ENCODE measurements around the gene CDC42EP3.
A peak's percentile ranks its signal among the peaks of the same experiment; 100 is the strongest.

CDC42EP3 gene
- 74.3 reads per million, percentile 77 among the genes with 10 or more reads in this experiment for total RNA-seq

DNA sequence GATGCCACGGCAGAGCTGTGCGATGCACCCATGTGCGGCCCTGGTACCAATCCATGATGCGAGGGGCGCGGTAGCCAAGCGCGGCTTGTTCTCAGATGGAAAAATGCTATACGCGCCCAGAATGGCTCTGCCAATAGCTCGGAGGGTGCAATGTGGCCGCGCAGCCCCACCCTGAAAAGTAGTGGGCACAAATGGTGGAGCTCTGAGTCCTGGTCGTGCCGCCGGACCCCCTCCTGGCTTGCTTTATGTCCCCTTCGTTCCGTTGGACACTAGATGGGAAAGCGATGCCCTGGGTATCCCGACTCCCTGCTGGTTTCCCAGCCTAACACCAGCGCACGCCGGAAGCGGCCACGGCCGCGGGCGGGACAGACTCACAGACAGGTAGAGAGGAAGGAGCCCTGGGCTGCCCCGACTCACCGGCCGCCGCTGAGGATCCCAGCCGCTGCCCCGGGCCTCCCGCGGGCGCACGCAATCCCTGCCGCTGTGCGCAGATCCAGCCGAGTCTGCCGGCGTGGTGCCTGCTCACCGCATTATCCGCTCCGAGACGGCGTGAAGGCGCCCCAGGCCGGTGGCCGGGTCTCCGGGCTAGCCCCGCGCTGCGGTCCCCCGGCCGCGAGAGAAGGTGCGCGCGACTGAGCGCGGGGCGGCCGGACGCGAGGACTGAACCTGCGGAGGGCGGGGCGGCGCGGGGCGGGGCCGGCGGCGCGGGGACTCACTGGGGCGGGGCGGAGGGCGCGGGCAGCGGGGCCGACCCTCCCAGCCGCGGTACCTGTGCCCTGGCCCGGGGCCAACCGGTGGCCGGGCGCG is at the start of gene CDC42EP3:
CDC42EP3 (minus strand) TSS at position 634 of the 807 bp plus-strand sequence. CDS start 25,055 bp downstream, outside the sequence.
- DNase-seq, result peak; percentile 63

DNA sequence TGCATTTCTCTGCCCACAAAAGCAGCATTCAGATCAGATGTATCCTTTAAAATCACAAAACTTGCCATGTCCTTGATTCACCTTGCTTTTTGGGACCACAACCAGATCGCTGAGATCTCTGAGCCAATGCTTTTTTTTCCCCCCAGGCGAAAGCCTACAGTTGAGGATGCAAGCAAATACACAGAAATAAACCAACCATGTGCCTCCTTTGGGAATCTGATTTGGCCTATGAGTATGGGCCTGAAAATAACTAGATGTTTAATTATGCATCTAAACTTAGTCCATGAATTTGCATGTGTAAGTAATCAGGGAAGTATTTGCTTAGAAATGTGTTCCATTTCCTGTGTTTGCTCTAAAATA is 49.7 kb upstream of the CDC42EP3 start:
- DNase-seq, result no peak

DNA sequence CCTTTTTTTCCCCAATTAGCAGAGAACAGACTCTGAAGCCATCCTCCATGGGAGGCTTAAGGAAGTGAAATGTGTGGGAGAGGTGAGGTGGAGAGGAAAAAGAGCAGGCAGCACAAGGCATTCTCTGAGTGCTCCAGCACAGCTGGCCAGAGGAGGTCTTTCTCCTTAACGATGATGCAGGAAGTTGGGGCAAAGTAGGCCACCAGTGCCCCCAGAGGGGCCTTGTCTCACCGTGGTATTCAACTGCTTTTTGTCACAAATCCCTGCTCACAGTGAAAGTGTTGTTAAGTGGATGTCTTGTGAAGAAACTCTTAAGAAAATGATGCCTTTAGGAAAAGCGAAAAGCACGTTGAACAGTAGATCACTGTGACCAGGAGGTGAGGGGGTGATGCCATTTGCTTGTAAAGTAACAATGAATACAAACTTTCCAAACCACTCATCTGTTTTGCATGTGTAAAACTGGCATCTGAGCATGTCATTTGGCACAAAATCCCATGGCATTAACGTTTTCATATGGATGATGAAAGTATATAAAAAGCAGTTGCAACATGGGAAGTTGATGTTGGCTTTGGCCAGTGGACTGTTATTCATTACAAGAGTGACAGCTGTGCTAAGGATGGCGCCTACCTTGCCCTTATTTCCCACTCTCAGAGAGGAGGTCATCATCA is 49.2 kb upstream of the CDC42EP3 start:
- DNase-seq, result no peak

DNA sequence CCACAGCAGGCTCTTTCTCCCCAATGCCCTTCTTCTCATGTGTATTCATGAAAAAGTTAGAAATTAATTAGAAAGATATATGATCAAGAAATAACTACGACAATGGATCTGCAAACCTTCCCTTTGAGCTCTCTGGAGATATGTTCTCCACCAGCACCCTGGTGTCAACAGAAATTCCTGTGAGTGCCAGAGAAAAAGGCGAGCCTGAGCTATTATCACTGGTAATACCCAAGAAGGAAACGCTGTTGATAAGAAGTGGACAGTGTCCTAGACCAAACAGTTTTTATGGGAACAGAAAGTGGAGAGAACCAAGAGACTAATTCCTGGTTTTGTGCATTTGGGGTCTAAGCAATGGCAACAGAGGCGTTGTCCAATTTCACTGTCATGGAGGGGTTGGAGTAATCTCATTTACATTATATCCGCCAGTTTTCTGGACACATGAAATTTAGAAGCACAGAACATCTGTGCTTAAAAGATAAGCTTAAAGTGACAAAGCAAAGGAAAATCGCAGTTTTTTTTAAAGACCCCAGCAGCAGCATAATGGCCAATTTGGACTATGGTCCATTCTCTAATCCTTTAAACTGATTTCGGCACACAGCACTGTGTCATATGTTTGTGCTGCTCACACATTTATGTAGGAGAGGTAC is 47.2 kb upstream of the CDC42EP3 start:
- DNase-seq, result no peak

DNA sequence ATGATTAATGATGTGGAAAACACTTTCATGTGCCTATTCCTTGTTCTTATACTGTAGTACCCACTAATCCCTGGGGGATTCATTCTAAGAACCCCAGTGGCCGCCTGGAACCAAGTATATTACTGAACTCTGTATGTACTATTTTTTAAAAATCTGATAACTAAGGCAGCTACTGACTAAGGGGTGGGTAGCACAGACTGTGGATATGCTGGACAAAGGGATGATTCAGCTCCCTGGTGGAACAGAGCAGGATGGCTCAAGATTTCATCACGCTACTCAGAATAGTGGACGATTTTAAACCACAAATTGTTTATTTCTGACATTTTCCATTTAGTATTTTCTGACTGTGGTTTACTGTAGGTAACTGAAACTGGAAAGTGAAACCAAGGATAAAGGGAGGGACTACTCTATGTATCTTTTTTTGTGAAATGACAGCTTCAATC is 41.8 kb upstream of the CDC42EP3 start:
- no peak for DNase-seq

- no peak for DNase-seq
Measured at GRCh38 chr2:37711831-37712230, 40.4 kb upstream of the CDC42EP3 start.

- no peak for DNase-seq
Measured at GRCh38 chr2:37711308-37711731, 39.9 kb upstream of the CDC42EP3 start.

DNA sequence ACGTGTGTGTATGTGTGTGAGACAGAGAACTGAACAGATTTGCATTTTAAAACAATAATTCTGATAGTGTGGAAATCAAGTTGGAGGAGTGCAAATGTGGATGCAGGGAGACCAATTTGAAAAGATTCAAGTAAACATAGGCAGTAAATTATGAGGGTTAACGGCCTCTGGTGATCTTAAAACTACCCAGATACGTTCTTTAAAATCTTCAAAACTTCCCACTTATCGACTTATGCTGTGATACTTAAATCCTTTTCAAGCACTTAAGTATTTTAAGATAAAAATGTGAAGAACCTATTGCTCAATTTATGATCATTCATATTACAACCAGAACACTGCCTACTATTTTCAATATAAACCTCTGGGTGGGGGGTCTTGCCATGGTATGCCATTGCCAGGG is 37.7 kb upstream of the CDC42EP3 start:
- no peak for DNase-seq

GRCh38 chr2:37708146-37708545 is 36.7 kb upstream of the CDC42EP3 start:
- no peak for DNase-seq

- DNase-seq, result no peak
Measured at GRCh38 chr2:37707393-37707792, 36.0 kb upstream of the CDC42EP3 start.

DNA sequence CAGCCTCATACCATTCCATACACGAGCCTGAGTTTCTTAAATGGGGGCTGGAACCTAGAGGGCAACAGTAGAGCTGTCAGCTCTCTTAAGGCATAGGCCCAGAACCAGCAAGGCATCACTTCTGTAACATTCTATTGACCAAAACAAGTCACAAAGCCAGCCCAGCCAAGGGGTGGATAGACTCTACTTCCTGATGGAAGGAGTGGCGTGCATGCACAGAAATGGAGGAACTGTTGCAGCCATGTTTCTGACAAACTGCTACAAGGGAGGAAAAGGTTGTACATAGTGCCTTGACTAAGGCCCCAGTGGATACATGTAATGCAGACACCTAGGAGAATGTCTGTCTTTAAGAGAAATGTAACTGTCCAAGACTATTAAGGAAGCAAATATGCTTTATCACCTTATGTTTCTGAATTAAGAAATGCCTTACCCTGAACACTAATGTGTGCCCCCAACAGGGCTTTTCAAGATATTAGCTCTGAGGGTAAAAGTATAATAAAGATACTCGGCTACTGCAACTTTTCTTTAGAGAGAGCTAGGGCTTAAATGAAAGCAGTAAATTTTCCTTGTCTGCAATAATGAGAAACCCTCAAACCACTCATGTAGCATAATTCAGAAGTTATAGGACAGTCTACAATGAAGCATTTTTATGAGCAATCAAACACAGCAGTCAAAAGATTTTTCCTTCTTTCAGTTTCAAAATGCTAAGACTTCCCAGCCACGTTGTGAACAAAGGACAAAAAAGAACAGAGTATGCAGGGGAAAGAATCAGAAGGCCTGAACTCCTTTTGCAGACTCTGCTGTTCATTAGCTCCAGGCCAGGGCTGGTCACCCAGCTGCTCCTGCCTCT is 35.1 kb upstream of the CDC42EP3 start:
- DNase-seq, result no peak

DNA sequence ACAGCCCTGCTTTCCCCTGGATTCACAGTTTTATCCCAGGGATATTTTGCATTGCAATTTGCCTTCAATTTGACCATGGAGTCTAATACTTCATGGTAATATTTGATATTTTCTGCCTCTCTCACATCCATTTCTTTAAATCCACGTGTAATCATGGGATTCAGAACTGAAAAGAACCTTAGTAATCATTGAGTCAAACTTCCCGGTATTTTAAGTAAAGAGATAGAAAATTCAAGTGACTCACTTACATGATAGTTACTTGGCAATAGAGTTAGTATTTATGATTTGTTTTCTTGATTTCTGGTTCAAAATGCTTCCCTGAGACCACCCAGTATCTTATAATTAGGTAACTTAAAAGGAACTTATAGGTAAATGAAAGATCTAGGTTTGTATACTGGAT is 33.7 kb upstream of the CDC42EP3 start:
- no peak for DNase-seq

DNA sequence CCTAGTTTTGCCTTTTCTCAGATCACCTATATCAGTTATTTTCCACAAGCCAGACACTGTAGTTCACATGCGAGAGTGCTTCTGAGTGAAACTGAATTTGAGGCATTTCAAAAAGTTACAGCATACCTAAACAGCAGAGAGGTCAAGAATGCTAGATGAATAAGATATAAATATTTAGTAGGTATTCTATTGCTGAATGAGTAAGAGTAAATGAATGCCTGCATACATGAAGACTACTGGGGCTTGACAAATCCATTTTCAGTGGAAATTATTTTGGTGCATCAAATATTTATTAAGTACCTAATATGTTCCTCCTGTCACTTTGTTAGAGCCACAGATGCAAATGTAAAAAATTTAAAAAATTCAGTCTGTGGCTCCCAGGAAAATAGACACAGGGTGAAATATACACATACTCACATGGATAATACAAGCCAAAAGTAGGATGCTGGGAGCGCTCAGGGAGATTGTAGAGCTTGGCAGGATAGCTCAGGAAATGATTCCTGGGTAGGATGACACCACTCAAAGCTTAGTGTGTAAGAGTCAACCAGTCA is 27.6 kb upstream of the CDC42EP3 start:
- DNase-seq, result no peak

DNA sequence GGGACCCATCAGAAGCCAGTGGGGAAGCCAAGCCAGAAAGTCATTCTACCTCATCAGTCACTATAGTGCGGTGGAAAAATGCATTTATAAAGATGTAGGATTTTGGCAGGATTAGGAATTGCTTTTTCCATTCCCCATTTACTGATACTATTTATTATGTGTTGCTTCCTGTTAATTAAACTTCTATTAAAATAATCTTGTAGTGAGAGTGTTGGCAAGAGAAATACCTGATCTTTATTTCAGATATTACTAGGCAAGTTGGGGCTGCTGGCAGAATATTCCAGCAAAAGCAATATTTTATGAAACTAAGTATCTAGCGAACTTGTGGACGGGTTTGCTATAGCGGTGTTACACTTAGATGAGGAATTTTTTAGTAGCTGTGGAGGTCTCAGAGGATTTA is 23.9 kb upstream of the CDC42EP3 start:
- DNase-seq, result no peak

GRCh38 chr2:37692711-37693110 is 21.3 kb upstream of the CDC42EP3 start:
- DNase-seq, result no peak

- DNase-seq, result no peak
Measured at GRCh38 chr2:37689751-37690150, 18.3 kb upstream of the CDC42EP3 start.

DNA sequence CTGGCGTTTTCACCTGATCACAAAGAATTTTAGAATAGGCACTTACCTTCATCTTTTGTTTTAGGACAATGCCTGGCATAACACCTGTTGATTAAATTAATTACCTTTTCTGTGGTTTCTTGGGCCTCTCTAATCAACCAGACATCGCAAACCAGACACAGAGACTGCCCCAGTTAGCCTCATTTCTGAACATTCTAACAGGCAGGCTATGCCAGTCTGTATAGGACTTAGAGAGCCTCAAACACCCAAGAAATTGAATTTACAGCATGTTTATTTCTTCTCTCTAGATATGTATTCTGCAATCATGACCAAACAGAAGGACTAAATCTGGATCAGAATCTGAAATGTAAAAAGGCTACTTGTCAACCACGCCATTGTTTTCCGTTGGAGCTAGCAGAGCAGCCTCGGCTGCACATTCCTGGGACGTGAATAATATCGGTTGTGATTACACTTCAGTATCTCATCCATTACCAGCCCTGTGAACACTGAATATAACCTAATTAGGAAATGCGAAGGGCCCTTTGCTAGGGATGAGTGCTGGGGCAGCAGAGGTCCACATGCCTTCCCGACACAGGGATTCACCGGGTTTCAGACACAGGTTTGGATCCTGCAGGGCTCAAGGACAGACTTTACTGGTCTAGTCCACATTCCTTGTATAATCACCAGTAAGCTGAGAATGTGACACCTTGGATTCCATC is 17.5 kb upstream of the CDC42EP3 start:
- no peak for DNase-seq

DNA sequence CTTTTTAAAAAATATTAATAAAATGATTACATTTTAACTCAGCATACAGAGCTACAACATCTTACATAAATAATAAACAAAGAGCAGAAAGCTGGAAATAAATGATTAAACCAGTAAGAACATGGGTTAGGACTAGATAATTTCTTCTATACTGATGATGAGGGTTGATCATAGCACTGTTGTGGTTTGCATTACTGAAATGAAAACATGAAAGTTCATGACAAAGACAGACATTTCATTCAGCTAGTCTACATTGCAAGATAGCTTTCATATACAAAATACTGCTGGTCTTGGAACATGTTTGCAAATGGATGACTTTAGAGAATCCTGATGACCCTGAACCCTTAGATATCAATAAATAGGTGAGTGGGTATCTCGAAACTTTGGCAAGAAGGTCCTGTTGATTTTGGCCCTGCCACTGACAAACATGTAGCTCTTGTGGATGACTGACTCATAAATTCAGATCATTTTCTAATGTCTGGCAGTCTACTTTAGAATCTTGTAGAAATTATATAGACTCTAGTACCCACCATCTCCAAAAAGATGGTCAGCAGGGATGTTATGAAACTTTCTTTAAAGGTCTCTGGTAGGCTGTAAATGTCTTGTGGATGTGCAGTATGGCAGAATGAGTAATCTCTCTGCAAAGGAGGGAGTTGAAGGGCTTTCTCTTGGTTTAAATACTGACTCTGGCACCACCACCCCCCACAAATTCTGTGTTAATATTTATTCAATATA is 15.5 kb upstream of the CDC42EP3 start:
- no peak for DNase-seq

DNA sequence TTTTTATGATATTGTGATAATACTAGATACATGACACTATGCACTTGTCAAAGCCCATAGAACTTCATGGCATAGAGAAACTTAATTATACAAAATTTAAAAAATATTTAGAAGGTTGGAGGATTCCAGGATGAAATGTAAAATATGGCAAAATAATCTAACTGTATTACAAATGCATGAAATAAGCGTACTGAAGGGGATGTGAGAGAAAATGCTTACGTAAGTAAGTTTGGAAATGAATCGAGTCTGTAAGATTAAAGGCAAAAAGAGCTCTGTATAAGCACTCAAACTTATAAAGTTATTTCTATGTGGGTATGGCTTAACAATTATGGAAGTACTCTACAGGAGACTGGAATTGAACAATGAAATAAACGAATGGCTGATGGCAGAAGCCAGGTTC is 13.4 kb upstream of the CDC42EP3 start:
- no peak for DNase-seq

DNA sequence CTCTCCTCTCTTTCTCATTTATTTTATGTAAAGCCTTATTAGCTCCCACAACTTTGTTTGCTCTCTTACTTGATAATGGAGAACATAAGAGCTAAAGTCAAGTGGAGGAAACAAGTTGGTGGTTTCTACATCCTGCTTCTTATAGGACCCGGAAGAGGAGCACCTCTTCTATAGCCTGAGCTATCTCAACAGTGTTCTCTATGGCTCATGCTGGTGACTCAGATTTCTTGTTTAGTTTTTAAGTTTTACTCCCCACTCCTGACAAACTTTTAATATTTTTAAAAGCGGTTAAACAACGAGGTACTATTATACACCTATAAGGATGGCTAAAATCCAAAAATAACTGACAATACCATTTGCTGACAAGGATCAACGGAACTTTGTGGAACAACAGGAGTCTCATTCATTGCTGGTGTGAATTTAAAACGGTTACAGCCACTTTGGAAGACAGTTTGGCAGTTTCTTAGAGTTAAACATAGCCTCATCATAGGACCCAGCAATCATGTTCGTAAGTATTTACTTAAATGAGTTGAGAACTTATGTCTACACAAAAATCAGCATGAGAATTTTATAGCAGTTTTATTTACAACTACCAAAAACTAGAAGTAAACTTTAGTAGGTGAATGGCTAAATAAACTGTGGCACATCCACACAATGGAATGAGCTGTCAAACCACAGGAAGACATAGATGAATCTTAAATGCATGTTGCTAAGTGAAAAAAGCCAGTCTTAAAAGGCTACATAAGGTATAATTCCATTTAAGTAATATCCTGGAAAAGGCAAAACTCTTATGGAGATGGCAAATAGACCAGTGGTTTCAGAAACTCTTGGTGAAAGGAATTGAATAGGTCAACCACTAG is 12.7 kb upstream of the CDC42EP3 start:
- no peak for DNase-seq
